Subcutaneous abdominal adipose tissue (tissue), 5 donors: ENCODE data around the gene SVIL.
A peak's percentile ranks its signal among the peaks of the same experiment; 100 is the strongest.
"Not testable (repeated sequence)": the region's sequence is repeated elsewhere in the genome, so short reads cannot be mapped to it uniquely, and the experiment has no call there.

Source experiments
- H3K27ac ChIP-seq: one replicate; pipeline ENCODE4 v1.7.0; 2013; ENCODE audit warnings: low read depth, mild to moderate bottlenecking, inconsistent platforms, low read length, moderate library complexity
- H3K27me3 ChIP-seq, 5 donors: one replicate each; pipeline ENCODE4 v1.7.0; 2013; ENCODE audit warnings: low read length in 5 of 5, inconsistent platforms in 1 of 5; ENCODE audit not compliant: control insufficient read depth in 5 of 5, insufficient read depth in 4 of 5
- H3K36me3 ChIP-seq, 5 donors: one replicate each; pipeline ENCODE4 v1.7.0; 2013; ENCODE audit warnings: low read length in 5 of 5; ENCODE audit not compliant: control insufficient read depth in 5 of 5, insufficient read depth in 5 of 5
- H3K4me1 ChIP-seq, 5 donors: one replicate each; pipeline ENCODE4 v1.7.0; 2013; ENCODE audit warnings: low read length in 5 of 5, mild to moderate bottlenecking in 3 of 5, moderate library complexity in 1 of 5; ENCODE audit not compliant: control insufficient read depth in 5 of 5, insufficient read depth in 5 of 5
- H3K4me3 ChIP-seq, 5 donors: one replicate each; pipeline ENCODE4 v1.7.0; 2013; ENCODE audit warnings: low read length in 5 of 5, low read depth in 1 of 5
- H3K9ac ChIP-seq, 5 donors: one replicate each; pipeline ENCODE4 v1.7.0; 2013; ENCODE audit warnings: low read length in 5 of 5, mild to moderate bottlenecking in 4 of 5, moderate library complexity in 3 of 5
- H3K9me3 ChIP-seq, 5 donors: one replicate each; pipeline ENCODE4 v1.7.0; 2013; ENCODE audit warnings: low read length in 5 of 5; ENCODE audit not compliant: control insufficient read depth in 5 of 5
- donor health status: healthy.
- donor health status: healthy.
- donor health status: healthy.
- donor health status: healthy.
- donor health status: healthy.

SVIL gene

DNA sequence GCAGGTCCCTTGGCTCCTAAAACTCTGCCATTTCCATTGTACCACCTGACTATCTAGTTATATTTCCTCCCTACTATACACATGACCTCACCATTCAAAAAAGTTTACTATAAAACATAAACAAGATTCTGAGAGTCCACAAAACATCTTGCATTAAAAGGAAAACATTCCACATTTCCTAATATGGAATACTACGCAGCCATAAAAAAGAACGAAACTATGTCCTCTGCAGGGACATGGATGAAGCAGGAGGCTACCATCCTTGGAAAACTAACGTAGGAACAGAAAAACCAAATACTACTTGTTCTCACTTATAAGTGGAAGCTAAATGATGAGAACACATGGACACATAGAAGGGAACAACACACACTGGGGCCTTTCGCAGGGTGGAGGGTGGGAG lies 48.3 kb downstream of the SVIL start:
- Histone ChIP-seq H3K9me3 (peaks cover 0 to 3% (median 0%) of the 10 kb centered on the region in 5 donors), H3K27ac (peak overlapping the region; percentile 84), H3K9ac (no peak overlapping the region), H3K27me3 (no peaks in the 10 kb centered on the region), H3K4me1 (peaks cover 5 to 39% (median 32%) of the 10 kb centered on the region in 5 donors), H3K4me3 (no peak overlapping the region), H3K36me3 (no peaks in the 10 kb centered on the region)

DNA sequence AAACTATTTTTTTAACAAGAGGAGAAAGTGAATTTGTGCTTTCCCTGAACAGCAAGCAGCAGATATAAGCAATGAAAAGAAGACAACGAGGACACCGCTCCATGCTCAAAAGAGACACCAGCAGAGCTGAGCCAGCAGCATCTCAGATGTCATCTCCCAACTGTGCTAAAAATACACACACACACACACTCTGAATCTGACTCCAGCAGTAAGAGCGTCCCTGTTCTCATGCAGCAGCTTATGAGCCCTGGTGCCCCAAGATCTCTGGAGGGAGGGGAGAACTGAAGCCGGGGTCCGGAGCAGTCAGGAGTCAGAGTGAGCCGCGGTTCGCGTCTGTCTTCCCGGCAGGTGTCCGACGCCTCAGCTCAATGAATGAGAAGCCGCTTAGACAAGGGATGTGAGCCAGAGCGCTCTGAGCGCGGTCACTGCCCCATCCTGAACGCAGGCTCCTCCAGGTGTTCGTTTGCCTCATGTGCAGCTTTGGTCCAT lies 49.2 kb downstream of the SVIL start:
- Histone ChIP-seq H3K4me1 (peaks cover 5 to 33% (median 31%) of the 10 kb centered on the region in 5 donors), H3K27ac (no peak overlapping the region), H3K9ac (no peak overlapping the region), H3K27me3 (no peaks in the 10 kb centered on the region), H3K36me3 (no peaks in the 10 kb centered on the region), H3K4me3 (no peak overlapping the region), H3K9me3 (peaks cover 0 to 3% (median 0%) of the 10 kb centered on the region in 5 donors)

DNA sequence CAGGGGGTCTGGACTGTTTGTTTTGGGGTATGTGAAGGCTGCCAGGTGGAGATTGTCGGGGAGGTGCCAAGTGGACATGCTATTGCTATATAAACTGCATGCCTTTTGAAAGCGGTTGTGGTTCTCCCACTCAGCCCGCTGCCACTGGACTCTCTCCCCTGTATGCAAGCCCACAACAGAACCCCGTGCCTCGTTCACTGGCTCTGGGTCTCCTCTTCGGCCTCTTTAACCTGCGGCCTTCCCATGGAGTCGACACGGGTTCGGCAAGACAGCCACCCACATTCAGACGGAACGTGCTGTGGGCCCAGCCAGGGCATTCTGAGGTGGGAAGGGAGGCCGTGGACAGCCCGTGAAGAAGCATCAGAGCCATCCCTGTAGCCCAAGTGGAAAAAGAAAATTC lies 50.3 kb downstream of the SVIL start:
- peaks cover 5 to 25% (median 23%) of the 10 kb centered on the region in 5 donors for H3K4me1 ChIP-seq

DNA sequence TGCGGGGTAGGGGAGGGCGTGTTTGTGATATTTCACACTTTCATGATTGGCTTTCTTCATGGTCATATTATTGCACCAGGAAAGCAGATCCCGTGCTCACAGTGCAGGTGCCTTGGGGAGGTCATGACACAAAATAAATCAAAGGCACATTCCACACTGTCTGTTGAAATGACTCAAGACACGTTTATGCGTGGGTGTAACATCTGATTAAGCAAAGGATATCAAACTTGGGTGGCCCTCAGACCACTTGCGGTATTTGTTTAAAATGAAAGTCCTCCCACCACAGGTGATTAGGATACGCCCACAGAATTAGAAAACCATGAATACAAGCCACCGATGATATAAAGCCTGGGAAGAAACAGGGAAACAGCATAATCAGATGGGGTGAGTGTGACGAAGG lies 51.1 kb downstream of the SVIL start:
- Histone ChIP-seq H3K27ac (no peak overlapping the region), H3K4me1 (peaks cover 2 to 17% (median 15%) of the 10 kb centered on the region in 5 donors), H3K9ac (no peak overlapping the region)

More for the DNA sequence above, 50.3 kb downstream of the SVIL start:
- no peak overlapping the region for H3K9ac ChIP-seq
- no peaks in the 10 kb centered on the region for H3K27me3 ChIP-seq
- H3K27ac ChIP-seq, result no peak overlapping the region
- peaks cover 0 to 3% (median 0%) of the 10 kb centered on the region in 5 donors for H3K9me3 ChIP-seq
- H3K4me3 ChIP-seq, result no peak overlapping the region
- H3K36me3 ChIP-seq, result peaks cover 0 to 3% (median 0%) of the 10 kb centered on the region in 5 donors

DNA sequence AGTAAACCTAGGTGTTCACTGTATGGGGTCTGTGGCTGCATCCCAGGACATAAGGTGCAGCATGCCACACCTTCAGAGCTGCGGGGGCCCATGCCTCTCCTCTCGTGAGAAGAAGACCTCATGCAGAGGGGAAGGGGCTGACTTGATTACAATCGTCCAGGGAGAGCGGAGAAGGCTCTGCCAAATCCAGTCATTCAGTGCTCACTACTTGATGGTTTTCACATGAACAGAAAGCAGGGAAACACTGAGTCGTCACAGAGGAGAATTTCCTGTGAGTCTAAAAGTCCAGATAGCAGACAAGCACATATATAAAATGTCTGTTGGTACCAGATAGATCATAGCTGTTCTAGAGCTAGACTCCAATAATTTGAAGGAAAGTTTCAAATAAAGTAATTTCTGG lies 52.0 kb downstream of the SVIL start:
- H3K4me1 ChIP-seq, result peaks cover 0 to 12% (median 9%) of the 10 kb centered on the region in 5 donors
- H3K27ac ChIP-seq, H3K9me3 ChIP-seq, H3K4me3 ChIP-seq, H3K9ac ChIP-seq, H3K27me3 ChIP-seq, H3K36me3 ChIP-seq: not testable (repeated sequence)

More for the DNA sequence above, 51.1 kb downstream of the SVIL start:
- no peaks in the 10 kb centered on the region for H3K27me3 ChIP-seq
- peaks cover 0 to 3% (median 0%) of the 10 kb centered on the region in 5 donors for H3K36me3 ChIP-seq
- peaks cover 0 to 3% (median 0%) of the 10 kb centered on the region in 5 donors for H3K9me3 ChIP-seq
- no peak overlapping the region for H3K4me3 ChIP-seq

DNA sequence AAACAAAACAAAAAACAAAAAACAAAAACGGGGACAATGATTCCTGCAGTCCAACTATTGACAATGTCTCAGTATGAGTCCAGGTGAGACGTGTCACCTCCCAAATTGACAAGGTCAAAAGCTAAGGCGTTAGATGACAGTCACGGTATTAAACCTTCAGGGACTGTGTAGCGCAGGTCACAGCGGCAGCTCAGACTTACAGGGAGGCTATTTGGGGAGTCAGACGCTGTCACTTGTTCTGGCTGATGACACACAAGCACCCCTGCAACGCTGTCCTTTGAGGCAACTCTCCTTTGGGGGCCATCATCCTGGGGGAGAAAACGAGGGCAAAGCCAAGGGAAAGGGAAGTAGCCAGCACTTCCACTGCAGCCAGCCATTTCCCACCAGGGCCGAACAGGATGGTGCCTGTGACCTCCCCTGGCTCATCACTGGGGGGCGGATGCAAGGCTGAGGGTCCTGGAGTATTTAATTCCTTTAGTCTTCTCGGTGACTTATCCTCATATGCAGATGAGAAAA lies 55.3 kb downstream of the SVIL start:
- H3K27me3 ChIP-seq, result no peaks in the 10 kb centered on the region
- H3K27ac ChIP-seq, result no peak overlapping the region
- H3K4me1 ChIP-seq, result peaks cover 0 to 5% (median 0%) of the 10 kb centered on the region in 5 donors
- no peak overlapping the region for H3K9ac ChIP-seq
- H3K9me3 ChIP-seq, result no peaks in the 10 kb centered on the region
- no peak overlapping the region for H3K4me3 ChIP-seq
- peaks cover 0 to 6% (median 3%) of the 10 kb centered on the region in 5 donors for H3K36me3 ChIP-seq

GRCh38 chr10:29578457-29578856 lies 56.3 kb downstream of the SVIL start:
- no peaks in the 10 kb centered on the region for H3K9me3 ChIP-seq
- H3K27me3 ChIP-seq, result no peaks in the 10 kb centered on the region
- H3K9ac ChIP-seq, result no peak overlapping the region
- H3K27ac ChIP-seq, result no peak overlapping the region
- H3K36me3 ChIP-seq, result peaks cover 0 to 6% (median 3%) of the 10 kb centered on the region in 5 donors
- H3K4me1 ChIP-seq, result peaks cover 0 to 5% (median 0%) of the 10 kb centered on the region in 5 donors
- H3K4me3 ChIP-seq, result no peak overlapping the region

DNA sequence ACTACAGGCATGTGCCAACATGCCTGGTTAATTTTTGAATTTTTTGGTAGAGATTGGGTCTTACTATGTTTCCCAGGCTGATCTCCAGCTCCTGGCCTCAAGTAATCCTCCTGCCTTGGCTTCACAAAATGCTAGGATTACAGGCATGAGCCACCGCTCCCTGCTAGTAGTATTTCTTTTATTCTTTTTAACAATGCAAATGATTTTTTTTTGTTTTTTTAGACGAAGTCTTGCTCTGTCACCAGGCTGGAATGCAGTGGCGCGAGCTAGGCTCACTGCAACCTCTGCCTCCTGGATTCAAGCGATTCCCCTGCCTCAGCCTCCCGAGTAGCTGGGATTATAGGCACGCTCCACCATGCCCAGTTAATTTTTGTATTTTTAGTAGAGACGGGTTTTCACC lies 58.1 kb downstream of the SVIL start:
- no peaks in the 10 kb centered on the region for H3K9me3 ChIP-seq
- no peak overlapping the region for H3K27ac ChIP-seq
- peaks cover 0 to 6% (median 3%) of the 10 kb centered on the region in 5 donors for H3K36me3 ChIP-seq
- H3K4me1 ChIP-seq, result no peaks in the 10 kb centered on the region
- H3K4me3 ChIP-seq, result no peak overlapping the region
- no peak overlapping the region for H3K9ac ChIP-seq
- no peaks in the 10 kb centered on the region for H3K27me3 ChIP-seq

GRCh38 chr10:29575098-29575455 lies 59.7 kb downstream of the SVIL start:
- Histone ChIP-seq H3K9me3 (no peaks in the 10 kb centered on the region), H3K9ac (no peak overlapping the region), H3K36me3 (peaks cover 0 to 6% (median 3%) of the 10 kb centered on the region in 5 donors), H3K27me3 (no peaks in the 10 kb centered on the region), H3K4me3 (no peak overlapping the region), H3K27ac (no peak overlapping the region), H3K4me1 (peaks cover 0 to 4% (median 0%) of the 10 kb centered on the region in 5 donors)

DNA sequence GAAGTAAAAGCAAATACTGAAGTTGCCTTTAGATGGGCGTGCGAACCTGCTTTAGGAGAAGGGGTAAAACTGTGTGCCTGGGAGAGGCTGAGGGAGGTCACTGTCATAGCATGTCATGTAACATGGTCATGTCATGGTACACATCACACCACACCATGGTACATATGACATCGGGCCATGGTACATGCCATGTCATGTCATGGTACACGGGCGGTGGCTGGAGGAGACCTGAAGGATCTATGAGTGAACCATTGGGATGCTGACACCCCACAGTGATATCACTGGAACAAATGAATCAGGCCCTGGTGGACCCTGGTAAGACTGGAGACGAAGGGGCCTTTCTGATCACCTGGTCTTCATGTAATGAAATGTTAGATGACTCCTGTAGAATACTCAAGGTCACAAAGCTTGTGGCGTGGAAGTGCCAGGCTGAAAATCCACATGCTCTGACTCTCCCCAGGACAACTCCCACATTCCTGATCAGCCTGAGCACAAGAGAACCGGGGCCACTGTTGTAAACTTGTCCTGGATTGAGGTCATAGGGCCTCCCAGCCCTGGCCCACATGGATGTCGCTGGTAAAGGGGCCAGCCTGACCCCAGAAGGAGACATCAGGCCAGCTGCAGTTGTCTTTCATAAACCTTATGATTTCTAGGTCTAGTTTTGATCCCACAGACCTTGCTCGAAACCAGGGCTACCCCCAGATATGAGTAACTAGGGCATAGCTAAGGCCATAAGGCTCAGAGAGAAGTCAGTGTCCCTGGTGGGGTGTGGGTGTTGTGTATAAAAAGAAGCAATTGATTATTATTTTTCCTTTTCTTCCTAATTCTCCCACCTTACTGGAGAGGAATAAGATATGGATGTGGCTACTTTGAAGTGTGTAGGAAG lies 60.3 kb downstream of the SVIL start:
- H3K27ac ChIP-seq, H3K9ac ChIP-seq: not testable (repeated sequence)

More for the DNA sequence above, 60.3 kb downstream of the SVIL start:
- H3K4me1 ChIP-seq, result peaks cover 0 to 10% (median 5%) of the 10 kb centered on the region in 5 donors
- H3K4me3 ChIP-seq, H3K27me3 ChIP-seq, H3K36me3 ChIP-seq, H3K9me3 ChIP-seq: not testable (repeated sequence)
